ENCODE data around the gene TEX53. TPM values are rescaled to one million over a fixed set of nuclear protein-coding genes. Genes with fewer than 3 reads are reported as not detected.

Gene TEX53
- total RNA-seq, 1 donor from 2014 or later, result not detected

GRCh38 chr9:114691046-114691955 is 33.7 kb upstream of the TEX53 start:
- H3K36me3 Mint-ChIP-seq (ENCODE audit: unreplicated experiment), result no peaks in the 10 kb centered on the region
- peak overlapping the region; percentile 26 for H3K4me3 Mint-ChIP-seq (ENCODE audit: unreplicated experiment)
- H3K27ac Mint-ChIP-seq (ENCODE audit: unreplicated experiment), result peak overlapping the region; percentile 76
- TF ChIP-seq CTCF (IDR thresholded peaks at IDR 0.05), result no peak
- DNase-seq (ENCODE audit: extremely low spot score, unreplicated experiment), result no peak
- no peaks in the 10 kb centered on the region for H3K9me3 Mint-ChIP-seq (ENCODE audit: unreplicated experiment)
- H3K4me1 Mint-ChIP-seq (ENCODE audit: unreplicated experiment), result peaks cover 30% of the 10 kb centered on the region
- H3K27me3 Mint-ChIP-seq (ENCODE audit: unreplicated experiment), result no peaks in the 10 kb centered on the region

- Mint-ChIP-seq H3K4me3 (ENCODE audit: unreplicated experiment) (no peak overlapping the region), H3K4me1 (ENCODE audit: unreplicated experiment) (peaks cover 30% of the 10 kb centered on the region), H3K9me3 (ENCODE audit: unreplicated experiment) (no peaks in the 10 kb centered on the region), H3K36me3 (ENCODE audit: unreplicated experiment) (no peaks in the 10 kb centered on the region), H3K27me3 (ENCODE audit: unreplicated experiment) (no peaks in the 10 kb centered on the region), H3K27ac (ENCODE audit: unreplicated experiment) (peak overlapping the region; percentile 76)
- no peak for TF ChIP-seq CTCF (IDR thresholded peaks at IDR 0.05)
- DNase-seq (ENCODE audit: extremely low spot score, unreplicated experiment), result no peak
Measured at GRCh38 chr9:114690308-114690707, 32.7 kb upstream of the TEX53 start.

DNA sequence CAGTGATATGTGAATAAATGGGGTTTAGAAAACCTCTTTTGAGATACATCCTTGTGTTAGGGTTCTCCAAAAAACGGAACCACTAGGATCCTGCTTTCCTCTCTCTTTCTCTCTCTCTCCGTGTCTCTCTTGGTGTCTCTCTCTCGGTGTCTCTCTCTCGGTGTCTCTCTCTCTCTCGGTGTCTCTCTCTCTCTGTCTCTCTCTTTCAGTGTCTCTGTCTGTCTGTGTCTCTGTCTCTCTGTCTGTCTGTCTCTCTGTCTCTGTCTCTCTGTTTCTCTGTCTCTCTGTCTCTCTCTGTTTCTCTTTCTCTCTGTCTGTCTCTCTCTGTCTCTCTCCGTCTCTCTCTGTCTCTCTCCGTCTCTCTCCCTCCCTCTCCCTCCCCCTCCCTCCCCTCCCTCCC is 32.2 kb upstream of the TEX53 start:
- H3K9me3 Mint-ChIP-seq (ENCODE audit: unreplicated experiment), result no peaks in the 10 kb centered on the region
- no peak for TF ChIP-seq CTCF (IDR thresholded peaks at IDR 0.05)
- H3K4me1 Mint-ChIP-seq (ENCODE audit: unreplicated experiment), result peaks cover 30% of the 10 kb centered on the region
- H3K4me3 Mint-ChIP-seq (ENCODE audit: unreplicated experiment), result no peak overlapping the region
- no peaks in the 10 kb centered on the region for H3K36me3 Mint-ChIP-seq (ENCODE audit: unreplicated experiment)
- H3K27ac Mint-ChIP-seq (ENCODE audit: unreplicated experiment), result no peak overlapping the region
- no peaks in the 10 kb centered on the region for H3K27me3 Mint-ChIP-seq (ENCODE audit: unreplicated experiment)
- no peak for DNase-seq (ENCODE audit: extremely low spot score, unreplicated experiment)

GRCh38 chr9:114688909-114689610 is 31.5 kb upstream of the TEX53 start:
- DNase-seq (ENCODE audit: extremely low spot score, unreplicated experiment), result no peak
- TF ChIP-seq CTCF (IDR thresholded peaks at IDR 0.05), result no peak
- no peak overlapping the region for H3K4me3 Mint-ChIP-seq (ENCODE audit: unreplicated experiment)
- H3K27me3 Mint-ChIP-seq (ENCODE audit: unreplicated experiment), result no peaks in the 10 kb centered on the region
- no peak overlapping the region for H3K27ac Mint-ChIP-seq (ENCODE audit: unreplicated experiment)
- H3K9me3 Mint-ChIP-seq (ENCODE audit: unreplicated experiment), result no peaks in the 10 kb centered on the region
- peaks cover 30% of the 10 kb centered on the region for H3K4me1 Mint-ChIP-seq (ENCODE audit: unreplicated experiment)
- H3K36me3 Mint-ChIP-seq (ENCODE audit: unreplicated experiment), result no peaks in the 10 kb centered on the region

GRCh38 chr9:114688379-114688778 is 30.8 kb upstream of the TEX53 start:
- Mint-ChIP-seq H3K4me1 (ENCODE audit: unreplicated experiment) (peaks cover 30% of the 10 kb centered on the region), H3K9me3 (ENCODE audit: unreplicated experiment) (no peaks in the 10 kb centered on the region), H3K27me3 (ENCODE audit: unreplicated experiment) (no peaks in the 10 kb centered on the region), H3K4me3 (ENCODE audit: unreplicated experiment) (no peak overlapping the region), H3K27ac (ENCODE audit: unreplicated experiment) (no peak overlapping the region), H3K36me3 (ENCODE audit: unreplicated experiment) (no peaks in the 10 kb centered on the region)
- DNase-seq (ENCODE audit: extremely low spot score, unreplicated experiment), result no peak
- no peak for TF ChIP-seq CTCF (IDR thresholded peaks at IDR 0.05)
